ENCODE data around the gene PTCH1. TPM values are rescaled to one million over a fixed set of nuclear protein-coding genes. Genes with fewer than 3 reads are reported as not detected.
A peak's percentile ranks its signal among the peaks of the same experiment; 100 is the strongest.

PTCH1 gene
- total and polyA plus RNA-seq, 7 donors, result 0.81 to 7.5 (median 3.5) TPM

DNA sequence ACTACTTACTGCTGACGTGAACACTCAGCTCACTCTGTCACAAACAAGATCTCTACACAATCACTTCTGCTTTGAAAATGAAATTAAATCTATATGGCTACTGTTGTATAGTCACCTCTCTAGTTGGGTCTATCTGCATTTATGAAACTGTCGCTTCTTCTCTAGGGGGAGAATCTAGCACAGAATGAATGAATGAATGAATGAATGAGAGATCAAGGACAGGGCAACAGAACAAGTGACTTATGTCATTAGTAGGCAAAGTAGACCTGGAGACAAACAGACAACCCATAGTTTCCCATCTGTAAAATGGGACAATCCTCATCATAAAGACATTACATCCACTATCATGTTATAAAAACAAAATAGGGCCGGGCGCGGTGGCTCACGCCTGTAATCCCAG lies 13.4 kb downstream of the PTCH1 start:
- intact Hi-C loops (cut with DNase I), result no loop called here
- H3K4me1 ChIP-seq, result peaks cover 8% of the 10 kb centered on the region
- ATAC-seq (no peak), DNase-seq (no peak)
- no peak overlapping the region for H3K4me3 ChIP-seq
- no peak overlapping the region for H3K27ac ChIP-seq
- no peaks in the 10 kb centered on the region for H3K36me3 ChIP-seq (ENCODE audit: insufficient read depth in 1 of 2, low read depth in 1 of 2)
- H3K9me3 ChIP-seq, result no peaks in the 10 kb centered on the region
- H3K27me3 ChIP-seq (ENCODE audit: insufficient read depth in 3 of 3, low read length in 2 of 3), result no peaks in the 10 kb centered on the region
- WGBS, 3 donors, result 88 to 95% (median 94%) methylated on average over 2 to 6 of the region's 6 CpGs
- TF ChIP-seq, protein P1, sequence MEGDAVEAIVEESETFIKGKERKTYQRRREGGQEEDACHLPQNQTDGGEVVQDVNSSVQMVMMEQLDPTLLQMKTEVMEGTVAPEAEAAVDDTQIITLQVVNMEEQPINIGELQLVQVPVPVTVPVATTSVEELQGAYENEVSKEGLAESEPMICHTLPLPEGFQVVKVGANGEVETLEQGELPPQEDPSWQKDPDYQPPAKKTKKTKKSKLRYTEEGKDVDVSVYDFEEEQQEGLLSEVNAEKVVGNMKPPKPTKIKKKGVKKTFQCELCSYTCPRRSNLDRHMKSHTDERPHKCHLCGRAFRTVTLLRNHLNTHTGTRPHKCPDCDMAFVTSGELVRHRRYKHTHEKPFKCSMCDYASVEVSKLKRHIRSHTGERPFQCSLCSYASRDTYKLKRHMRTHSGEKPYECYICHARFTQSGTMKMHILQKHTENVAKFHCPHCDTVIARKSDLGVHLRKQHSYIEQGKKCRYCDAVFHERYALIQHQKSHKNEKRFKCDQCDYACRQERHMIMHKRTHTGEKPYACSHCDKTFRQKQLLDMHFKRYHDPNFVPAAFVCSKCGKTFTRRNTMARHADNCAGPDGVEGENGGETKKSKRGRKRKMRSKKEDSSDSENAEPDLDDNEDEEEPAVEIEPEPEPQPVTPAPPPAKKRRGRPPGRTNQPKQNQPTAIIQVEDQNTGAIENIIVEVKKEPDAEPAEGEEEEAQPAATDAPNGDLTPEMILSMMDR (IDR thresholded peaks at IDR 0.05), result no peak

DNA sequence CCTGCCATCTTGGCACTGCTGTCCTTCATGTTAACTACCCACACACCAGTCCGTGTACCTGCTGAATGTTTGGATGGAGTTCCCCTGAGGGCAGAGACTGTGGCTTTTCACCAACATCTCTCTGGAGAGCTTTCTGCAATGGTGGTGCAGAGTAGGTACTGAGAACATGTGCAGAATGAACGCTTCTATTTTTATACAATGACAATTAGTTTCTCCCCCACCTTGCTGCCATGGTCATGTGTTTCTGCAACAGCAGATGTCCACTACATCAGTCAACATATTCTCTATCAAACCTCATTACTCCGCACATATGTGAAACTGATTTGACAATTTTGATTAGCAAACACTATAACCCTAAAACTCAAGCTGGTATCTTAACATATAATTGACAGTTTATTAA lies 14.5 kb downstream of the PTCH1 start:
- H3K4me1 ChIP-seq, result peaks cover 8% of the 10 kb centered on the region
- H3K4me3 ChIP-seq, result no peak overlapping the region
- H3K27me3 ChIP-seq (ENCODE audit: insufficient read depth in 3 of 3, low read length in 2 of 3), result no peaks in the 10 kb centered on the region
- H3K27ac ChIP-seq, result peak overlapping the region; percentile 65
- 41 to 52% (median 48%) methylated on average over 3 of the region's 3 CpGs for WGBS, 3 donors
- peak; percentile 46 to 74 (median 64) for ATAC-seq
- DNase-seq, result no peak
- no peaks in the 10 kb centered on the region for H3K36me3 ChIP-seq (ENCODE audit: insufficient read depth in 1 of 2, low read depth in 1 of 2)
- H3K9me3 ChIP-seq, result no peaks in the 10 kb centered on the region
- intact Hi-C loops (cut with DNase I), result no loop called here
- TF ChIP-seq, protein P1 (IDR thresholded peaks at IDR 0.05), result no peak

DNA sequence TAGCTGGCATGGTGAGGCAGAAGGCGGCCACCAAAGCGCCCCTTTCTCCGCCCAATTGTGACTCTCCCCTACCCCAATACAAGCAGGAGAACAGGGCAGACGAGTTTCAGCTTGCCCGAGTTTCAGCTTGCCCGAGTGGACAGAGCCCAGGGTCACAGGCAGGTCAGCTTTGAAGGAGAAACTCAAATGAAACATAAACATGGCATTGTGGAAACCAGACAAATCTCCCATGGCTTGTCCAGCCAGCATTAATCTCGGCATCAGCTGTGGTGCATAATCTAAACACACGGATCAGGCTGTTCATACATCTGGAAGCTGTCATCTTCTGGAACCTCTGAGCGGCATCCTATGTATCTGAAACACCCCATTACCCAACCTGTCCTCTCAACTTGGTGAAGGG lies 16.9 kb downstream of the PTCH1 start:
- no peak for ATAC-seq
- H3K4me3 ChIP-seq, result no peak overlapping the region
- peaks cover 8% of the 10 kb centered on the region for H3K4me1 ChIP-seq
- no peak overlapping the region for H3K27ac ChIP-seq
- DNase-seq, result no peak
- TF ChIP-seq, protein P1 (IDR thresholded peaks at IDR 0.05), result no peak
- no peaks in the 10 kb centered on the region for H3K27me3 ChIP-seq (ENCODE audit: insufficient read depth in 3 of 3, low read length in 2 of 3)
- intact Hi-C loops (cut with DNase I), result no loop called here
- 58 to 71% (median 67%) methylated on average over 9 of the region's 9 CpGs for whole genome bisulfite sequencing, 3 donors
- no peaks in the 10 kb centered on the region for H3K9me3 ChIP-seq
- H3K36me3 ChIP-seq (ENCODE audit: insufficient read depth in 1 of 2, low read depth in 1 of 2), result no peaks in the 10 kb centered on the region

DNA sequence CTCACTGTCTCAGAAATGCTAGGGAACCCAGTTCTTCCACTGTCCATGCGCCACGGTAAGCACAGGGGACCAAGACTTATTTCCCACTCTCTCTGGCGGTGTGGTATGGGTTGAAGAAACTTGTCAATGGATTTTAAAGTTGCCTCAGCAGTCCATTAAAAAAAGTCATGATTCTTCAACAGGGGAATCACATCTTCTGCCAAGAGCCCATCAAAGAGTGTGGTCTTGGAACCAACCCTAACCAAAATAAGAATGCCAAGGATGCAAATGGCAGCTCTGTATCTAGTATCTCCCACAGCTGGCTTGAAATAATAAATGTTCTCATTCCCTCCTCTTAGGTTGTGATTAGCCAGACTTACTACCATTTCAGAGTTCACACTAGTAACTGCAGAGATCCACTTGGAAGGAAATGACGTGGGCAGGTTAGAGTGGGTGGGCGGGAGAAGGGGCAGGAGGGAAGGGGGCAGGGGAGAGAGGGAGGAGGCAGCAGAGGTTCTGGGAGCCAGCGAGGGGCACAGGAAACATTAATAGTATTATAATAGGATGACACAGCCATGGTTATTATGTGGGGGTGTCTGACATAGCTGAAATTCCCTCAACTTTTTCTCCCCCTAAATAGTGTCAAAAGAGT lies 17.6 kb downstream of the PTCH1 start:
- Histone ChIP-seq H3K27ac (no peak overlapping the region), H3K9me3 (no peaks in the 10 kb centered on the region), H3K27me3 (ENCODE audit: insufficient read depth in 3 of 3, low read length in 2 of 3) (no peaks in the 10 kb centered on the region), H3K36me3 (ENCODE audit: insufficient read depth in 1 of 2, low read depth in 1 of 2) (no peaks in the 10 kb centered on the region), H3K4me3 (no peak overlapping the region), H3K4me1 (peaks cover 8% of the 10 kb centered on the region)
- ATAC-seq (no peak), DNase-seq (no peak)
- TF ChIP-seq, protein P1 (IDR thresholded peaks at IDR 0.05), result no peak
- intact Hi-C loops (cut with DNase I), result no loop called here
- WGBS, 3 donors, result 76 to 82% (median 82%) methylated on average over 6 of the region's 6 CpGs

DNA sequence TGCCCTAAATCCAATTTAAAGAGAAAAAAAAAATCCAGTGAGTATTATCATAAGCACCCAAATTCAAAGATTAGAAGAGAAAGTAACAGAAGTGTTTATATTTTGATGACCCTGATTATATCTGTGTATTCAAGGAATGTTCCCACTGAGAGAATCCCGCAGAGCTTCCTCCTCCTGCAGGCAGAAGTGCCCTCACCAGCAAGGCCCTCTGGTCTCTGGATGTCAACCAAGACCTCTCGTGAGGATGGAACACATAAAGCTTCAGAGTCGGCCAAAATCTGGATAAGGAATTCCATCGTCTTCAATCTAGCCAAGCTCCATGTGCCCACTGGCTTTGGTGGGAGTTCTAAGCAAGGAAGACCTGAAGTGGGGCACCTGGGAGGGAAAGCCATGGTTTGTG lies 18.1 kb downstream of the PTCH1 start:
- Histone ChIP-seq H3K9me3 (no peaks in the 10 kb centered on the region), H3K36me3 (ENCODE audit: insufficient read depth in 1 of 2, low read depth in 1 of 2) (no peaks in the 10 kb centered on the region), H3K27ac (no peak overlapping the region), H3K4me1 (peaks cover 8% of the 10 kb centered on the region), H3K4me3 (no peak overlapping the region), H3K27me3 (ENCODE audit: insufficient read depth in 3 of 3, low read length in 2 of 3) (no peaks in the 10 kb centered on the region)
- TF ChIP-seq, protein P1 (IDR thresholded peaks at IDR 0.05), result no peak
- DNase-seq (no peak), ATAC-seq (no peak)
- intact Hi-C loops (cut with DNase I), result no loop called here
- WGBS, 3 donors, result 69 to 75% (median 74%) methylated on average over 4 of the region's 4 CpGs
